RKO (cell line): ENCODE data around the gene DSCAM.
"Not testable (repeated sequence)": the region's sequence is repeated elsewhere in the genome, so short reads cannot be mapped to it uniquely, and the experiment has no call there.

ENCODE experiments used
- DNase-seq: peaks from one replicate; pipeline ENCODE4 v3.0.0-alpha.2; 2016; ENCODE audit warnings: low spot score

DSCAM gene

GRCh38 chr21:40049031-40049930, 797.7 kb downstream of the DSCAM start:
- DNase-seq: peak; percentile 71

GRCh38 chr21:40047993-40048730, 798.8 kb downstream of the DSCAM start:
- DNase-seq: peak; percentile 9

GRCh38 chr21:40047211-40047610, 799.7 kb downstream of the DSCAM start:
- no peak for DNase-seq

- DNase-seq: no peak
Measured at GRCh38 chr21:40043866-40044265, 803.1 kb downstream of the DSCAM start.

- no peak for DNase-seq
Measured at GRCh38 chr21:40043423-40043822, 803.5 kb downstream of the DSCAM start.

- DNase-seq: no peak
Measured at GRCh38 chr21:40041446-40041845, 805.5 kb downstream of the DSCAM start.

- DNase-seq: not testable (repeated sequence)
Measured at GRCh38 chr21:40033156-40033782, 813.7 kb downstream of the DSCAM start.

GRCh38 chr21:40029888-40030287, 817.1 kb downstream of the DSCAM start:
- no peak for DNase-seq

- DNase-seq: not testable (repeated sequence)
Measured at GRCh38 chr21:40028393-40028792, 818.6 kb downstream of the DSCAM start.

- no peak for DNase-seq
Measured at GRCh38 chr21:40021558-40022351, 825.2 kb downstream of the DSCAM start.

- no peak for DNase-seq
Measured at GRCh38 chr21:40020651-40021050, 826.3 kb downstream of the DSCAM start.

- DNase-seq: no peak
Measured at GRCh38 chr21:40018871-40019475, 828.0 kb downstream of the DSCAM start.

GRCh38 chr21:40016667-40017066, 830.3 kb downstream of the DSCAM start:
- DNase-seq: no peak

GRCh38 chr21:40016234-40016633, 830.7 kb downstream of the DSCAM start:
- no peak for DNase-seq

GRCh38 chr21:40015818-40016217, 831.1 kb downstream of the DSCAM start:
- no peak for DNase-seq

- no peak for DNase-seq
Measured at GRCh38 chr21:40014394-40014793, 832.6 kb downstream of the DSCAM start.

GRCh38 chr21:40013001-40013735, 833.8 kb downstream of the DSCAM start:
- DNase-seq: no peak

GRCh38 chr21:40011371-40011770, 835.6 kb downstream of the DSCAM start:
- DNase-seq: no peak

- DNase-seq: no peak
Measured at GRCh38 chr21:40002978-40003377, 844.0 kb downstream of the DSCAM start.

- DNase-seq: no peak
Measured at GRCh38 chr21:39984286-39984991, 862.5 kb downstream of the DSCAM start.
